Psoas muscle (tissue), 8 donors: ENCODE data around the gene WHRN. TPM values are rescaled to one million over a fixed set of nuclear protein-coding genes. Genes with fewer than 3 reads are reported as not detected.

Experiments
- ATAC-seq, 4 donors: fragments of 200-7000 bp; cut with Tn5 transposase; one replicate each; pipeline ENCODE4 v1.9.1; 2020; ENCODE audit warnings: moderate library complexity in 3 of 4, mild to moderate bottlenecking in 2 of 4
- DNase-seq, 2 donors: peaks; one replicate each; pipeline ENCODE4 v3.0.0-alpha.2; 2020
- H3K27ac ChIP-seq: fragments of 200-600 bp; one replicate; pipeline ENCODE4 v1.8.0; 2022
- H3K27me3 ChIP-seq, 3 donors: fragments of 200-600 bp in 1 of 3; one replicate each; pipeline versions ENCODE4 v1.6.1 to v1.8.0; 2013 to 2022; ENCODE audit warnings: low read length in 2 of 3, mild to moderate bottlenecking in 2 of 3, moderate library complexity in 1 of 3; ENCODE audit not compliant: insufficient read depth in 3 of 3
- H3K36me3 ChIP-seq, 2 donors: fragments of 200-600 bp in 1 of 2; one replicate each; pipeline versions ENCODE4 v1.6.1 to v1.8.0; 2013 to 2022; ENCODE audit warnings: low read depth in 1 of 2, mild to moderate bottlenecking in 1 of 2, moderate library complexity in 1 of 2; ENCODE audit not compliant: insufficient read depth in 1 of 2
- H3K4me1 ChIP-seq: fragments of 200-600 bp; one replicate; pipeline ENCODE4 v1.8.0; 2022
- H3K4me3 ChIP-seq: fragments of 200-600 bp; one replicate; pipeline ENCODE4 v1.8.0; 2022; ENCODE audit warnings: mild to moderate bottlenecking
- H3K9me3 ChIP-seq: fragments of 200-600 bp; one replicate; pipeline ENCODE4 v1.8.0; 2022
- WGBS, 3 donors: extraction: QIAGEN DNeasy Blood & Tissue Kit; methylation state at CpG; one replicate each; pipeline versions ENCODE4 v1.1.6 to v1.1.7; 2013; 5-methylcytosine and 5-hydroxymethylcytosine counted together
- intact Hi-C, 2 donors: fragments of 100-400 bp; cut with DNase I; formaldehyde crosslinking; loops; one replicate each; pipeline versions ENCODE4 v1.11.0 to v1.14.2; 2022
- polyA plus RNA-seq, 3 donors: library from polyadenylated mRNA; stranded (reverse); fragments of 200-250 nt; gene quantifications; one replicate each; pipeline ENCODE4 v1.2.3, GENCODE V29; 2013
- total RNA-seq, 4 donors: library from RNA; stranded (reverse); fragmentation: NEBNext Ultra II Directional in 2 of 4; extraction: Animal tissue kit (Norgen Biotek cat#: 25700) in 2 of 4; gene quantifications; one replicate each; pipeline versions ENCODE4 v1.2.1 to v1.2.4, GENCODE V29; 2021 to 2023
- TF ChIP-seq, protein P1 (sequence below): fragments of 200-600 bp; IDR thresholded peaks from one replicate; pipeline ENCODE4 v1.8.0; 2022; ENCODE audit warnings: antibody characterized with exemption
- donor health status: healthy with polysubstance abuse.
- donor health status: DM: no; HTN: no; CAD: no; lungs with moderate emphysema.
- donor health status: Bipolar disorder and iron deficiency.
- donor health status: healthy.
- donor health status: DM: yes; HTN: yes; CAD: no.
- donor health status: DM: no; HTN: no; CAD: no.
- donor health status: DM: no; HTN: no; CAD: no.
- donor health status: DM: yes; HTN: yes; CAD: no.

Gene WHRN
- total and polyA plus RNA-seq, 7 donors, result 0.07 to 0.62 (median 0.15) TPM

GRCh38 chr9:114465906-114466900, 39.1 kb downstream of the WHRN start:
- no peaks in the 10 kb centered on the region for H3K4me1 ChIP-seq
- H3K4me3 ChIP-seq, result no peak overlapping the region
- H3K36me3 ChIP-seq, result no peaks in the 10 kb centered on the region
- no peak overlapping the region for H3K27ac ChIP-seq
- H3K27me3 ChIP-seq, result peaks cover 0 to 2% (median 0%) of the 10 kb centered on the region in 3 donors
- intact Hi-C loops, result no loop called here
- TF ChIP-seq, protein P1, sequence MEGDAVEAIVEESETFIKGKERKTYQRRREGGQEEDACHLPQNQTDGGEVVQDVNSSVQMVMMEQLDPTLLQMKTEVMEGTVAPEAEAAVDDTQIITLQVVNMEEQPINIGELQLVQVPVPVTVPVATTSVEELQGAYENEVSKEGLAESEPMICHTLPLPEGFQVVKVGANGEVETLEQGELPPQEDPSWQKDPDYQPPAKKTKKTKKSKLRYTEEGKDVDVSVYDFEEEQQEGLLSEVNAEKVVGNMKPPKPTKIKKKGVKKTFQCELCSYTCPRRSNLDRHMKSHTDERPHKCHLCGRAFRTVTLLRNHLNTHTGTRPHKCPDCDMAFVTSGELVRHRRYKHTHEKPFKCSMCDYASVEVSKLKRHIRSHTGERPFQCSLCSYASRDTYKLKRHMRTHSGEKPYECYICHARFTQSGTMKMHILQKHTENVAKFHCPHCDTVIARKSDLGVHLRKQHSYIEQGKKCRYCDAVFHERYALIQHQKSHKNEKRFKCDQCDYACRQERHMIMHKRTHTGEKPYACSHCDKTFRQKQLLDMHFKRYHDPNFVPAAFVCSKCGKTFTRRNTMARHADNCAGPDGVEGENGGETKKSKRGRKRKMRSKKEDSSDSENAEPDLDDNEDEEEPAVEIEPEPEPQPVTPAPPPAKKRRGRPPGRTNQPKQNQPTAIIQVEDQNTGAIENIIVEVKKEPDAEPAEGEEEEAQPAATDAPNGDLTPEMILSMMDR, result no peak
- no peaks in the 10 kb centered on the region for H3K9me3 ChIP-seq
- DNase-seq (no peak), ATAC-seq (no peak)
- WGBS, 3 donors, result 80 to 83% (median 82%) methylated on average over 28 of the region's 28 CpGs

DNA sequence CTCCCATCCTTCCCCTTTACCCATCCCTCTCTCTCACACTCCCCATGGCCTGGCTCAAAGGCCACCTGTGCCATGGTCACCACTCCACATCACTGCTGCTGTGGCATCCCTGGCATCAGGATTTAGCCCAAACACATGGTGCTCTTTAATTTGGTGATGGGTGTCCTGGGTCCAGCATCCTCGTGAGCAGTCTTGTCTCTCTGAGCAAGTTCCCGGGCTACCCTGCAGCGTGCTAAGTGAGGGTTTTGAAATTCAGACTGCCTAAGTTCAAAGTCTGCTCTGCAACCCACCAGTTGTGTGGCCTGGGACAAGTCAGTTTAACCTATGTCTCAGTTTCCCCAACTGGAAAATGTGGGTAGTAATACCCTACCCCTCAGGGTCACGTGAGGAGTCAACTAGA, 39.9 kb downstream of the WHRN start:
- H3K36me3 ChIP-seq, result no peaks in the 10 kb centered on the region
- no peaks in the 10 kb centered on the region for H3K9me3 ChIP-seq
- no peak overlapping the region for H3K4me3 ChIP-seq
- H3K27me3 ChIP-seq, result peaks cover 0 to 2% (median 0%) of the 10 kb centered on the region in 3 donors
- WGBS, 3 donors, result 90 to 97% (median 90%) methylated on average over 4 of the region's 4 CpGs
- TF ChIP-seq, protein P1, result no peak
- DNase-seq (no peak), ATAC-seq (no peak)
- intact Hi-C loops, result no loop called here
- H3K4me1 ChIP-seq, result no peaks in the 10 kb centered on the region
- H3K27ac ChIP-seq, result no peak overlapping the region

- intact Hi-C loops, result no loop called here
- no peaks in the 10 kb centered on the region for H3K9me3 ChIP-seq
- H3K27ac ChIP-seq, result no peak overlapping the region
- no peaks in the 10 kb centered on the region for H3K4me1 ChIP-seq
- 85 to 88% (median 85%) methylated on average over 5 of the region's 5 CpGs for WGBS, 3 donors
- ATAC-seq (no peak), DNase-seq (no peak)
- H3K27me3 ChIP-seq, result peaks cover 0 to 2% (median 0%) of the 10 kb centered on the region in 3 donors
- TF ChIP-seq, protein P1, result no peak
- H3K4me3 ChIP-seq, result no peak overlapping the region
- H3K36me3 ChIP-seq, result no peaks in the 10 kb centered on the region
Measured at GRCh38 chr9:114464281-114465051, 40.8 kb downstream of the WHRN start.

- no peaks in the 10 kb centered on the region for H3K27me3 ChIP-seq
- WGBS, 3 donors, result 69 to 71% (median 71%) methylated on average over 5 of the region's 5 CpGs
- no peak for DNase-seq
- H3K4me3 ChIP-seq, result no peak overlapping the region
- no peak for ATAC-seq
- no peaks in the 10 kb centered on the region for H3K4me1 ChIP-seq
- intact Hi-C loops, result no loop called here
- TF ChIP-seq, protein P1, result no peak
- H3K36me3 ChIP-seq, result no peaks in the 10 kb centered on the region
- no peak overlapping the region for H3K27ac ChIP-seq
- no peaks in the 10 kb centered on the region for H3K9me3 ChIP-seq
Measured at GRCh38 chr9:114462791-114463190, 42.5 kb downstream of the WHRN start.
